ENCODE measurements around the gene ZNF496. TPM values are rescaled to one million over a fixed set of nuclear protein-coding genes. Genes with fewer than 3 reads are reported as not detected.

Gene ZNF496
- total and polyA plus RNA-seq, 2 of the 13 experiments (the other 11 are each of a cell fraction or from before 2014, with no cell fraction given), result 14.8 to 18.6 TPM

DNA sequence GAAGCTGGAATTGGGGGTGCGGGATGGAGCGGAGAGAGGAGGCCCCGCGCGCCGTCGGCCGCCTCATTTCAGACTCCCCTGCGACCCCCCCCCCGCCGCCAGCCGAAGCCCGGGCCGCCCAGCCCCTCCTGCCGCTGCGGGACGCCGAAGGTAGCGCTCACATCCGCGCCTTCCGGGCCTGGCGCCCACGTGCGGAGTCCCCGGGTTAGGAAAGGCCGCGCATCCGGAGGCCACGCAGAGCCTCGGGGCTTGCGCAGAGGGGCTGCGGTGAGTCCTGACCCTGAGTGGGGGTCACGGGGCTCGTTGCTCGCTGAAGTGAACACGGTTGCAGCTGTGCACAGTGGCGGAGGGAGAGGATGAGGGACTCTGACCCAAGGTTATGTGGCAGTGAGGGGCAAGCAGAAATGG is 552 bp upstream of the ZNF496 start (continued):
- no peak for TF ChIP-seq ZNF550 (CRISPR knock-in tag; IDR thresholded peaks at IDR 0.05; ENCODE audit: borderline replicate concordance)
- no peak for TF ChIP-seq ARHGAP35 (CRISPR knock-in tag; IDR thresholded peaks at IDR 0.05; ENCODE audit: borderline replicate concordance)
- no peak for TF ChIP-seq FOXK1 (CRISPR knock-in tag; IDR thresholded peaks at IDR 0.05; ENCODE audit: borderline replicate concordance, low read depth)
- no peak for TF ChIP-seq NR2F6 (IDR thresholded peaks at IDR 0.05)
- TF ChIP-seq NR2F6 (CRISPR knock-in tag; IDR thresholded peaks at IDR 0.05), result no peak
- TF ChIP-seq HOXD1 (CRISPR knock-in tag; IDR thresholded peaks at IDR 0.05), result no peak
- TF ChIP-seq NONO (IDR thresholded peaks at IDR 0.05), result no peak
- no peak for TF ChIP-seq NONO (CRISPR knock-in tag; conservative IDR thresholded peaks at IDR 0.05)
- no peak; the same call in 2 of the 3 replicates for TF ChIP-seq MXI1 (IDR thresholded peaks at IDR 0.05; ENCODE audit: borderline replicate concordance, low read depth, low read length)
- no peak; the same call in 1 of the 2 replicates for TF ChIP-seq ZNF747 (CRISPR knock-in tag; IDR thresholded peaks at IDR 0.05; ENCODE audit: borderline replicate concordance)
- TF ChIP-seq ZNF350 (CRISPR knock-in tag; IDR thresholded peaks at IDR 0.05; ENCODE audit: borderline replicate concordance, low read depth), result 0 out of 2 replicates have a peak, but pooled peaks have one; percentile 43
- no peak for TF ChIP-seq BCL6 (CRISPR knock-in tag; IDR thresholded peaks at IDR 0.05)
- TF ChIP-seq TP53 (CRISPR knock-in tag; conservative IDR thresholded peaks at IDR 0.05), result no peak
- TF ChIP-seq, protein P1, sequence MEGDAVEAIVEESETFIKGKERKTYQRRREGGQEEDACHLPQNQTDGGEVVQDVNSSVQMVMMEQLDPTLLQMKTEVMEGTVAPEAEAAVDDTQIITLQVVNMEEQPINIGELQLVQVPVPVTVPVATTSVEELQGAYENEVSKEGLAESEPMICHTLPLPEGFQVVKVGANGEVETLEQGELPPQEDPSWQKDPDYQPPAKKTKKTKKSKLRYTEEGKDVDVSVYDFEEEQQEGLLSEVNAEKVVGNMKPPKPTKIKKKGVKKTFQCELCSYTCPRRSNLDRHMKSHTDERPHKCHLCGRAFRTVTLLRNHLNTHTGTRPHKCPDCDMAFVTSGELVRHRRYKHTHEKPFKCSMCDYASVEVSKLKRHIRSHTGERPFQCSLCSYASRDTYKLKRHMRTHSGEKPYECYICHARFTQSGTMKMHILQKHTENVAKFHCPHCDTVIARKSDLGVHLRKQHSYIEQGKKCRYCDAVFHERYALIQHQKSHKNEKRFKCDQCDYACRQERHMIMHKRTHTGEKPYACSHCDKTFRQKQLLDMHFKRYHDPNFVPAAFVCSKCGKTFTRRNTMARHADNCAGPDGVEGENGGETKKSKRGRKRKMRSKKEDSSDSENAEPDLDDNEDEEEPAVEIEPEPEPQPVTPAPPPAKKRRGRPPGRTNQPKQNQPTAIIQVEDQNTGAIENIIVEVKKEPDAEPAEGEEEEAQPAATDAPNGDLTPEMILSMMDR (CRISPR knock-in tag; IDR thresholded peaks at IDR 0.05), result no peak
- TF ChIP-seq MATR3 (CRISPR knock-in tag; IDR thresholded peaks at IDR 0.05), result no peak
- TF ChIP-seq, protein P2, sequence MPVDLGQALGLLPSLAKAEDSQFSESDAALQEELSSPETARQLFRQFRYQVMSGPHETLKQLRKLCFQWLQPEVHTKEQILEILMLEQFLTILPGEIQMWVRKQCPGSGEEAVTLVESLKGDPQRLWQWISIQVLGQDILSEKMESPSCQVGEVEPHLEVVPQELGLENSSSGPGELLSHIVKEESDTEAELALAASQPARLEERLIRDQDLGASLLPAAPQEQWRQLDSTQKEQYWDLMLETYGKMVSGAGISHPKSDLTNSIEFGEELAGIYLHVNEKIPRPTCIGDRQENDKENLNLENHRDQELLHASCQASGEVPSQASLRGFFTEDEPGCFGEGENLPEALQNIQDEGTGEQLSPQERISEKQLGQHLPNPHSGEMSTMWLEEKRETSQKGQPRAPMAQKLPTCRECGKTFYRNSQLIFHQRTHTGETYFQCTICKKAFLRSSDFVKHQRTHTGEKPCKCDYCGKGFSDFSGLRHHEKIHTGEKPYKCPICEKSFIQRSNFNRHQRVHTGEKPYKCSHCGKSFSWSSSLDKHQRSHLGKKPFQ (CRISPR knock-in tag; IDR thresholded peaks at IDR 0.05; ENCODE audit: insufficient replicate concordance), result no peak
- no peak for TF ChIP-seq ELF4 (CRISPR knock-in tag; IDR thresholded peaks at IDR 0.05; ENCODE audit: borderline replicate concordance)
- TF ChIP-seq, protein P3, sequence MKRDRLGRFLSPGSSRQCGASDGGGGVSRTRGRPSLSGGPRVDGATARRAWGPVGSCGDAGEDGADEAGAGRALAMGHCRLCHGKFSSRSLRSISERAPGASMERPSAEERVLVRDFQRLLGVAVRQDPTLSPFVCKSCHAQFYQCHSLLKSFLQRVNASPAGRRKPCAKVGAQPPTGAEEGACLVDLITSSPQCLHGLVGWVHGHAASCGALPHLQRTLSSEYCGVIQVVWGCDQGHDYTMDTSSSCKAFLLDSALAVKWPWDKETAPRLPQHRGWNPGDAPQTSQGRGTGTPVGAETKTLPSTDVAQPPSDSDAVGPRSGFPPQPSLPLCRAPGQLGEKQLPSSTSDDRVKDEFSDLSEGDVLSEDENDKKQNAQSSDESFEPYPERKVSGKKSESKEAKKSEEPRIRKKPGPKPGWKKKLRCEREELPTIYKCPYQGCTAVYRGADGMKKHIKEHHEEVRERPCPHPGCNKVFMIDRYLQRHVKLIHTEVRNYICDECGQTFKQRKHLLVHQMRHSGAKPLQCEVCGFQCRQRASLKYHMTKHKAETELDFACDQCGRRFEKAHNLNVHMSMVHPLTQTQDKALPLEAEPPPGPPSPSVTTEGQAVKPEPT (CRISPR knock-in tag; IDR thresholded peaks at IDR 0.05; ENCODE audit: low read depth), result no peak
- TF ChIP-seq ARNT2 (CRISPR knock-in tag; IDR thresholded peaks at IDR 0.05; ENCODE audit: low read depth), result peak; percentile 58; the same call in 1 of the 2 replicates
- no peak for TF ChIP-seq ZNF234 (CRISPR knock-in tag; conservative IDR thresholded peaks at IDR 0.05)
- TF ChIP-seq, protein P4, sequence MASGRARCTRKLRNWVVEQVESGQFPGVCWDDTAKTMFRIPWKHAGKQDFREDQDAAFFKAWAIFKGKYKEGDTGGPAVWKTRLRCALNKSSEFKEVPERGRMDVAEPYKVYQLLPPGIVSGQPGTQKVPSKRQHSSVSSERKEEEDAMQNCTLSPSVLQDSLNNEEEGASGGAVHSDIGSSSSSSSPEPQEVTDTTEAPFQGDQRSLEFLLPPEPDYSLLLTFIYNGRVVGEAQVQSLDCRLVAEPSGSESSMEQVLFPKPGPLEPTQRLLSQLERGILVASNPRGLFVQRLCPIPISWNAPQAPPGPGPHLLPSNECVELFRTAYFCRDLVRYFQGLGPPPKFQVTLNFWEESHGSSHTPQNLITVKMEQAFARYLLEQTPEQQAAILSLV (CRISPR knock-in tag; IDR thresholded peaks at IDR 0.05; ENCODE audit: borderline replicate concordance), result no peak
